ENCODE data around the gene ISL2.

Gene ISL2

GRCh38 chr15:76378691-76379090 lies 42.1 kb downstream of the ISL2 start:
- no peak for TF ChIP-seq CTCF (conservative IDR thresholded peaks at IDR 0.05; ENCODE audit: low read depth, low read length)
- no peaks in the 10 kb centered on the region for H3K27me3 ChIP-seq (ENCODE audit: insufficient read depth, low read depth)
- no peak overlapping the region for H3K9ac ChIP-seq
- no peaks in the 10 kb centered on the region for H3K79me2 ChIP-seq (ENCODE audit: insufficient read depth, low read depth)
- no peaks in the 10 kb centered on the region for H3K4me1 ChIP-seq (ENCODE audit: low read depth, poor library complexity, severe bottlenecking)
- H3K36me3 ChIP-seq (ENCODE audit: insufficient read depth): no peaks in the 10 kb centered on the region
- H2AFZ ChIP-seq (ENCODE audit: low read depth): no peak overlapping the region
- no peak overlapping the region for H3K27ac ChIP-seq
- H4K20me1 ChIP-seq (ENCODE audit: insufficient read depth): no peaks in the 10 kb centered on the region
- no peak overlapping the region for H3K4me2 ChIP-seq
- H3K4me3 ChIP-seq (IDR thresholded peaks at IDR 0.05; ENCODE audit: insufficient read depth, low read depth, low read length): no peak overlapping the region

GRCh38 chr15:76380249-76380648 lies 43.7 kb downstream of the ISL2 start:
- Histone ChIP-seq H3K36me3 (ENCODE audit: insufficient read depth) (no peaks in the 10 kb centered on the region), H4K20me1 (ENCODE audit: insufficient read depth) (no peaks in the 10 kb centered on the region), H2AFZ (ENCODE audit: low read depth) (no peak overlapping the region), H3K27ac (no peak overlapping the region), H3K4me1 (ENCODE audit: low read depth, poor library complexity, severe bottlenecking) (no peaks in the 10 kb centered on the region), H3K27me3 (ENCODE audit: insufficient read depth, low read depth) (no peaks in the 10 kb centered on the region), H3K4me2 (no peak overlapping the region), H3K9ac (no peak overlapping the region), H3K79me2 (ENCODE audit: insufficient read depth, low read depth) (no peaks in the 10 kb centered on the region), H3K4me3 (IDR thresholded peaks at IDR 0.05; ENCODE audit: insufficient read depth, low read depth, low read length) (no peak overlapping the region)
- no peak for TF ChIP-seq CTCF (conservative IDR thresholded peaks at IDR 0.05; ENCODE audit: low read depth, low read length)

GRCh38 chr15:76381366-76381765 lies 44.8 kb downstream of the ISL2 start:
- Histone ChIP-seq H2AFZ (ENCODE audit: low read depth) (no peak overlapping the region), H3K79me2 (ENCODE audit: insufficient read depth, low read depth) (no peaks in the 10 kb centered on the region), H3K9ac (no peak overlapping the region), H3K4me1 (ENCODE audit: low read depth, poor library complexity, severe bottlenecking) (no peaks in the 10 kb centered on the region), H3K27ac (no peak overlapping the region), H3K4me3 (IDR thresholded peaks at IDR 0.05; ENCODE audit: insufficient read depth, low read depth, low read length) (no peak overlapping the region), H4K20me1 (ENCODE audit: insufficient read depth) (no peaks in the 10 kb centered on the region), H3K27me3 (ENCODE audit: insufficient read depth, low read depth) (no peaks in the 10 kb centered on the region), H3K4me2 (no peak overlapping the region), H3K36me3 (ENCODE audit: insufficient read depth) (no peaks in the 10 kb centered on the region)
- TF ChIP-seq CTCF (conservative IDR thresholded peaks at IDR 0.05; ENCODE audit: low read depth, low read length): no peak

GRCh38 chr15:76382987-76383728 lies 46.6 kb downstream of the ISL2 start:
- no peak for TF ChIP-seq CTCF (conservative IDR thresholded peaks at IDR 0.05; ENCODE audit: low read depth, low read length)
- Histone ChIP-seq H3K27me3 (ENCODE audit: insufficient read depth, low read depth) (no peaks in the 10 kb centered on the region), H3K79me2 (ENCODE audit: insufficient read depth, low read depth) (no peaks in the 10 kb centered on the region), H4K20me1 (ENCODE audit: insufficient read depth) (no peaks in the 10 kb centered on the region), H3K4me3 (IDR thresholded peaks at IDR 0.05; ENCODE audit: insufficient read depth, low read depth, low read length) (no peak overlapping the region), H3K4me1 (ENCODE audit: low read depth, poor library complexity, severe bottlenecking) (no peaks in the 10 kb centered on the region), H3K4me2 (no peak overlapping the region), H3K36me3 (ENCODE audit: insufficient read depth) (no peaks in the 10 kb centered on the region), H3K9ac (no peak overlapping the region), H3K27ac (no peak overlapping the region), H2AFZ (ENCODE audit: low read depth) (no peak overlapping the region)
